Glomerular endothelial cell (primary cell): ENCODE measurements around the gene COQ10A. TPM values are rescaled to one million over a fixed set of nuclear protein-coding genes. Genes with fewer than 3 reads are reported as not detected.

Experiments used
- DNase-seq: peaks from one replicate; pipeline ENCODE4 v3.0.0-alpha.2; 2011; ENCODE audit warnings: low read depth, low spot score; ENCODE audit errors: extremely low read depth
- total RNA-seq: library from RNA; depleted of rRNA; stranded (reverse); fragments of >200 nt; gene quantifications from 2 replicates; pipeline ENCODE4 v1.2.3, GENCODE V29; 2015

COQ10A gene
- 9.2 and 15.9 TPM in 2 replicates for total RNA-seq

DNA sequence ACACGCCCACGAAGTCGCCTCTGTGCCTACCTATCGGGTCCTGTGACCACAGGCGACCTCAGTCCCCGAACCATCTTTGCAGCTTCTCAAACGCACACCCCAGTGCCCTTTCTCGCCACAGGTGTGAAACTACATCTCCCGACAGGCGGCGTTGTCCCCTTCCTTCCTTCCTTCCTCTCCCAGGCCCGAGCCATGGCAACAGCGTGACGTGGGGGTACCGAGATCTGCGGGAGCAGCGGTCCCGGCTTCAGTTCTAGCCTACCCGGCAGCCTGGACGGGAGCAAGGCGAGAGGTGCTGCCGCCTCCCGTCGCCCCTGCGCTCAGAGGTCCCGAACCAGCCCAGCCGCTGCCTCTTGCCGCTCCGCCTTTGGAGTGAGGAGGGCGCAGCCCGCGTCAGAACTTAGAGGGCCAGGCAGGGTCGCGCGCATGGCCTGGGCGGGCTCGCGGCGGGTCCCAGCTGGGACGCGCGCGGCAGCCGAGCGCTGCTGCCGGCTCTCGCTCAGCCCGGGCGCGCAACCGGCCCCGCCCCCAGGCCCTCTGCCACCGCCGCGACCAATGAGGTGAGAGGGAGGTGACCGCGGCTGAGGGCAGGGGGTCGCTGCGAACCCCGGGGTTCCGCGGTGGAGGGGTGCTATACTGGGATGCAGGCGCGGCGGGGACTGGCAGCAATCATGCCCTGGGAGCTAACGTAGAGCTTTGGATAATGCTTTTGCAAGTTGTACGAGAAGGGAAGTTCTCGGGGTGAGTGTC is at the start of gene COQ10A:
Gene COQ10A, plus strand, starts transcription at position 250 of the 750 bp plus-strand sequence. Its CDS starts 177 bp downstream, at position 427.
- DNase-seq = peak; percentile 41

DNA sequence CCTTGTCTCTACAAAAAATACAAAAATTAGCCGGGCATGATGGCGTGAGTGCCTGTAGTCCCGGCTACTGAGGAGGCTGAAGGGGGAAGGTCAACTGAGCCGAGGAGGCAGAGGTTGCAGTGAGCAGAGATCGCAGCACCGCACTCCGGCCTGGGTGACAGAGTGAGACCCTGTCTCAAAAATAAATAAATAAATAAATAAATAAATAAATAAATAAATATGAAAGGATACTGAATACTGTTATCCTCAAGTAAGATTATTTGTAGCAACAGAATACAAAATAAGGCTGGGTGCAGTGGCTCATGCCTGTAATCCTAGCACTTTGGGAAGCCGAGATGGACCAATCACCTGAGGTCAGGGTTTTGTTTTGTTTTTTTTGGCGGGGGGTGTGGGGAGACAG is 46.9 kb upstream of the COQ10A start:
- no peak for DNase-seq

DNA sequence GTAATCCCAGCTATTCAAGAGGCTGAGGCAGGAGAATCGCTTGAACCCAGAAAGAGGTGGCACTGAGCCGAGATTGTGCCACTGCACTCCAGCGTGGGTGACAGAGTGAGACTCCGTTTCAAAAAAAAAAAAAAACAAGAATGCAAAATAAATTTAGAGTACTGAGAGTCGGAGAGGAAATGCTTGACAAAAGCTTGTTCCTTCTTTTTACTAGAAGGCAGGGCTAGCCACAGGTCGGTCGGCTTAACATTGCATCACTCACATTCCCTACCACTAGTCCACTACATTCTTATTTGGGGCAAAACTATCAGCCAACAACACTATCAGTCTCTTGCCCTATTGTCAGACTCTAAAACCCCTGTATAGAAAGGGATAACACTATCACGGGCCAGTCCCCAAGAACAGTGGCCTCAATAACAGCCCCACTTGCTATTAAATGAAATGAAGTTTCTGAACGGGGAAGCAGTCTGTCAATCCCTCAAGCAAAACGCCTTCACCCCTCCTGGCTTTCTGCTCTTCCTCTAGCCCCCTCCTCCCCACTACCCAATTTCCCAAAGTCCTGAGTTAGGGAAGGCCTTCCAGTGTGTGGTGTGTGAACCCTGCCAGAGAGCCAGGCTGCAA is 46.0 kb upstream of the COQ10A start:
- no peak for DNase-seq

DNA sequence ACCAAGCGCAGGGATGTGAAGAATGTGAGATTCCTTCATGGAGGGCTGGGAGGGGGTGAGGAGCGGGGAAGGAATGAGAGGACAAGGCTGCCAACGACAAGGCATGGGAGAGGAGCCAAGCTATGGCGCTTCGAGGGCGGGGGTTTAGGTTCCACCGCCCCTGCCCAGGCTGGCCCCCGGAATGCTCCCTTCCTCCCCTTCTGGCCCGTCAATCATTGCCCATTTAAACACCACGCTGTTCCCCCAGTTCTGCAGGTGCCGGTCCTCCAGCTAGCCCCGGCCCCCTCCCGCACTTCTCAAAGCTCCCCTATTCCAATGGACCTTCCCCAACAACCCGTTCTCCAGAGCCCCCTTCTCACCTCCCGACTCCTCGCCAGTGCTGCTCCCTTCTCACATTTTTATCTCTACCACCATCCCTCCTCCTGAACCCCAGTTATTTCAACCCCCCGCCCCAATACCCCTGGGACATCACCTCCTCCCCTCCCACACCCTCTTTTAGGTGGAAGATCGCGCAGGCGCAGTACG is 45.4 kb upstream of the COQ10A start:
- DNase-seq = no peak

DNA sequence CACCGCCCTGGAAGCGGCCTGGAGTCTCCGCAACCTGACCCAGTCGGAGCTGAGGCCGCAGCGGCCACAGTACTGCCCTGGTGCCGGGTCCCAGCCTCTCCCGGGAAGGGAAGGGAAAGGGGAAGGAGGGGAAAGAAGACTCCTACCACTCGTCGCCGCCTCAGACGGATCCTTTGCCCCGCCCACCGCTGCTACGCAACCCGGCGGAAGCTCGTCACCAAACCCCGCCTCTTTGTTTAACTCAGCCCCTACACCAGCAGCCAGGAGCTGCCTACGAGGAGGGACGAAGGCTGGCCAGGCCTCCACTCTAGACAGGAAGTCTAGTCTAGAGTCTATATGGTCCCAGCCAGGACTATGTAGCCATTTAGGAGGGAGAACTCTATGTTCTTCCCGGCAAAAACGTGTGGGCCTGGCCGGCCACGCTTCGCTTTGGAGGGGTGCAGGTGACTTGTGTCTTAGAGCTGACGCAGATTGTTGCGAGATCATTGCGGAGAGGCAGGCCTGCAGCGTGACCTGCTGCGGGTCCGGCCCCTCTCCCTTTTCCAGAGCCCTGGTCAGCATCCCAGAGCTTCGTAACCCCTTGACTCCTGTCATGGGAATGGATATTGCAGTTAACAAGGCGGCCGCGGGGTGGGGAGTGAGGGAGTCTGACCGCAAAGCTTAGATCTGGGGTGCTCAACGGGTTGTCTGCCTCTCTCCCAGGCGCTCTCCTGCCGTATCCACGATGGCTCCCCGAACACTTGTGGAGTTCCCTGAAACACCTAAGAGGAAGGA is 44.8 kb upstream of the COQ10A start, which contains the start of gene RNF41:
Gene RNF41, minus strand, starts transcription at position 166 of the 774 bp plus-strand sequence. CDS start 7,875 bp downstream, outside the sequence.
- DNase-seq = no peak

DNA sequence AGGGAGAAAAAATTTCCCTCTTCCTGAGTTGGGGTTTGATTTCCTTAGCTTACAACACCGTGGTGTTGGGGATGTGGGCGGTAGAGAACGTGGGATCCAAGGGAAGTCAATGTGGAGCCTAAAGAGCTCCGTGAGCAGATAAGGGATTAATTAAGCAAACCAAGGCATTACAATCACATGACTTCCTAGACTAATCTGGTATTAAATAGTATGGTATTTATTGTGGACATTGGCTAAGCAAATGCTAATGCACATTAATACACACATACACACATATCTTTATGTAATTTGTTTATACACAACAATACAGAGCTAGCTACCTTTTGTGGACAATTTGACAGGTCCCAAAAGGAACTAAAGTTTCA is 44.2 kb upstream of the COQ10A start:
- no peak for DNase-seq

DNA sequence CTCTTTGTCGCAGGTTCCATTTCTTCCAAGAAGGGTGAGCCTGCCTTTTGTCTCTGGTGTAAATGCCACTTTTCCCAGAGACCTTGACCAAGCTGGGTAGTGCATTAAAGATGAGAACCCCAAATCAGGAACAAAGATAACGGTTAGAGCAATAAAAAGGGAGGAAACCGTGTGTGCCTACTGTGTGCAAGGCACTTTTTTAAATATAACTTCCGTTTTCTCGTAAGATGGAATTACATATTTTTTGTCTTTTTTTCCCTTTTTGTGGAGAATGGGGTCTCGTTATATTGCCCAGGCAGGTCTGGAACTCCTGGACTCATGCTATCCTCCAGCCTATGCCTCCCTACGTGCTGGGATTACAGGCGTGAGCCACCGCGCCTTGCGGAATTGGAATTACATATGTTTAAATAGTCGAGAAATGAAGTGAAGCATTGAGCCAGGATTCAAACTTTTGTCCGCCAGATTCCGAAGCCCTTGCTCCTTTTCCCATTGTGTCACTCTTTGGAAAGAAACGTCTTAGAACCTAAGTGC is 43.1 kb upstream of the COQ10A start:
- no peak for DNase-seq

DNA sequence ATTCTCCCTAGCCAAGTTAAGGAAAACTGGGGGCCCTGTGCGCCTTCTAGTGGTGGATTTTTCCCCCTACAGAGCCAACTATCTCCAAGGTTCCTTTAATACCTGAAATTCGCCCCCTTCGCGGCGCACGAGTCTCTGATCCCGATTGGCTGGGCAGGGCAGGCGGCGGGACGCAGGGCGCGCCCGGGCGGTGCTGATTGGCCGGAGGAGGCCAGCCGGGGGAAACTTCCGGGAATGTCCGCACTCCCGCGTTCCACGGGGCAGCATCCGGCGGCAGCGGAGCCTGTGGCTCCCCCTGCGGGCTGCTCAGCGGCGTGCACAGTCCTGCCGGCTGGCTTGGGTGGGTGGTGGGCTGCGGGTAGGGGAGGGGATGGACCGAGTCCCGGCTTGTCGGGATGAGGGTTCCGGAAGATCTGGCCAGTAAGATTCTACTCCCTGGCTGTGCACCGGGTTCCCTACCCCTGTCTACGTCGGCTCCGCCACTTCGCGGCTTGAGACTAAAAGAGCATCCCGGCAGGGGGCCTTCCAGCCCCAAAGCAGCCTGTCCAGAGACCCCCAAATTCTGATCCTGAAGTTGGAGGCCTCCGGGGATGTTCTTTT is 42.5 kb upstream of the COQ10A start, which contains the start of gene NABP2:
Gene NABP2, plus strand, starts transcription at position 241 of the 600 bp plus-strand sequence. CDS start 515 bp downstream, outside the sequence.
- DNase-seq = peak; percentile 88

DNA sequence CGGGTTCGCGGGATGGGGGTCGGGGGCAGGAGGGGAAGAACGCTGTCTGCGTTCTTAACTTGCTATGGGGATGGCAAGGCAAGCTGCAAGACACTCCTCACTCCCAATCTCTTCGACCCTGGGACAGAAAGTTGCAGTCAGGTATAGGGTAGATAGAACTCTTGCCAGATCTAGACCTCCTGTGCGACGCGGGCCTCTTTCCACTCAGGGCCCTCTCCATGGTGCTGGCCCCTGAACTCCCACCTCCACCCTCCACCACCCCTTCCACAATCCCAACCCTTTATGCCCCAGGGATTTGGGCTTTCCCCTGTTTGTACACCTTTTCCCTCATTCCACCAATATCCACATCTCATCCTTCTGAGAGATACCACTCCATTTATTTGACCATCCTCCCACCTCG is 41.8 kb upstream of the COQ10A start:
- DNase-seq = no peak

DNA sequence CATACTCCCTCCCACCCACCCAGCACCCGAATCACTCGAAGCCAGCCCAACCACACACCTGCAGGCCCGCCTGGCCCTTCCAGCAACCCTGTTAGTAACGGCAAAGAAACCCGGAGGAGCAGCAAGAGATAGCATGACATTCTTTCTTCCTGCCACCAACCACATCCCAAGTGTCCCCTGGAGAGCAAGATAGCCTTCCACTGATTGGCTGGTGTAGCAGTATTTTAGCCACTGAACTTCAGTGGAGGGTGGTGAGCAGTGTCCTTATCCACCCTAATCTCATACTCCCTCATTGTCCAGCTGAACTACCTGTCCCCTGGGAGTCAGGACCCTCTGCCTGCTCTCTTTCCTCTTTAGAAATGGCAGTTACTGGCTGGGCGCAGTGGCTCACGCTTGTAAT is 37.7 kb upstream of the COQ10A start:
- DNase-seq = no peak

DNA sequence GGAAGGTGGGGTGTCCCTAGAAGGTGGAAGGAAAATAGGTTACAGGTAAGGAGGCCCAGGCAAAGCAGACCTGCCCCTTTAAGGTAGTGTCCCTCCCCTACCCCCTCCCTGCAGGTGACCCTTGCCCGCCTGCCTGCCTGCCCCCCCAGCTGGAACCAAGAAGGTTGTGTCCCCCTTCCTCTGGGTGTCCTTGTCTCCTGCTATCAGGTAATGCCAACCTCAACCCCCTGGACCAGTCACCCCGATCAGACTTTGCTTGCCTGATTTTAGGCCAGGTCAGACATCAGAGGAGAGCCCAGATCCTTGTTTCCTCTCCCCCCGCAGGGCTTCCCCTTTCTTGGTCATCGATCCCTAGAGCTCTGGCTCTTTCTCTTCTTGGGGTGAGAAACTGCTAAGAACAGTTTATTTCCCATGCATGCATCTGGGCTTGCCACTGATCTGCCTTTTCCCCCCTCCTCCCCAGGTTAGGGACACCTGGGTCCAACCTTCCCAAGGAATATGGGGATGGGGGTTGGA is 36.8 kb upstream of the COQ10A start, which contains the start of gene SLC39A5:
Gene SLC39A5, plus strand, starts transcription at position 136 of the 516 bp plus-strand sequence. CDS start 1,224 bp downstream, outside the sequence.
- DNase-seq = no peak

DNA sequence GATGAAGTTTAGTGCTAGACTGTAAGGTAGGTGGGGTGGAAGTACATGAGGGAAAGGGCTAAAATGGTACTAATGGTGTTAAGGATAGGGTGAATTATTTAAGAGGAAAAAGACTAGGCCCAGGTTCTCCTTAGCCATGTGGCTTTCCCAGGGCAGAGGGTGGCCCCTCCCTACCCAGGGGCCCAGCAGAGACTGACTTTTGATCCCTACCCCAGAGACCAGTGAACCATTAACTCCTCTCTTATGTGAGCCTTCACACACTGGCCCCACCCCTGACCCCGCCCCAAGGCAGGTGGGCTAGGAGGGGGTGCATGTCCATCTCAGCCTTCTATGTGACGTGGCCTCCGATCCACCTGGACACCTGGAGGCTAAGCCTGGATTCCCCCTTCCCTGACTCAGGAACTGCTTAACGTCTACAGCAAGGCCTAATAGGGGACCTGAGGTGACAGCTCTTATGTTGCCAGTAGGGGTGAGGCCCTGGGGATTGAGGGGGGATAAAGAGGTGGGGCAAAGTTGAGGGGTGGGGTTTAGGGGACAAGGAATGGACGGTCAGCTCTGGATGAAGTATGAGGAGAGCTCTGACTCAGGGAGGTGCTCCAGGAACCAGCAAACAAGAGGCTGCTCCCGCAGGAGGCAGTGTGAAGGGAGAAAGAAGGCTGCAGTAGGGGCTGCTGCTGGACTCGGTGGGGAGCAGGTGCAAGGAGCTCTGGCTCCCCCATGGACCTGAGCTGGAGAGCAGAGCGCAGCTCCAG is 36.1 kb upstream of the COQ10A start:
- DNase-seq = no peak

DNA sequence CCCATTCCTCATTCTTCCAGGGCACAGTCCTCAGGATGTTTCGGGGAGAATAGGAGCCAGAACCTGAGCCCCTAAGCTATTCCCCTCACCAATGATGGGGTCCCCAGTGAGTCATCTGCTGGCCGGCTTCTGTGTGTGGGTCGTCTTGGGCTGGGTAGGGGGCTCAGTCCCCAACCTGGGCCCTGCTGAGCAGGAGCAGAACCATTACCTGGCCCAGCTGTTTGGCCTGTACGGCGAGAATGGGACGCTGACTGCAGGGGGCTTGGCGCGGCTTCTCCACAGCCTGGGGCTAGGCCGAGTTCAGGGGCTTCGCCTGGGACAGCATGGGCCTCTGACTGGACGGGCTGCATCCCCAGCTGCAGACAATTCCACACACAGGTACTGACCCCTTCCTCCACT is 35.6 kb upstream of the COQ10A start:
- no peak for DNase-seq

DNA sequence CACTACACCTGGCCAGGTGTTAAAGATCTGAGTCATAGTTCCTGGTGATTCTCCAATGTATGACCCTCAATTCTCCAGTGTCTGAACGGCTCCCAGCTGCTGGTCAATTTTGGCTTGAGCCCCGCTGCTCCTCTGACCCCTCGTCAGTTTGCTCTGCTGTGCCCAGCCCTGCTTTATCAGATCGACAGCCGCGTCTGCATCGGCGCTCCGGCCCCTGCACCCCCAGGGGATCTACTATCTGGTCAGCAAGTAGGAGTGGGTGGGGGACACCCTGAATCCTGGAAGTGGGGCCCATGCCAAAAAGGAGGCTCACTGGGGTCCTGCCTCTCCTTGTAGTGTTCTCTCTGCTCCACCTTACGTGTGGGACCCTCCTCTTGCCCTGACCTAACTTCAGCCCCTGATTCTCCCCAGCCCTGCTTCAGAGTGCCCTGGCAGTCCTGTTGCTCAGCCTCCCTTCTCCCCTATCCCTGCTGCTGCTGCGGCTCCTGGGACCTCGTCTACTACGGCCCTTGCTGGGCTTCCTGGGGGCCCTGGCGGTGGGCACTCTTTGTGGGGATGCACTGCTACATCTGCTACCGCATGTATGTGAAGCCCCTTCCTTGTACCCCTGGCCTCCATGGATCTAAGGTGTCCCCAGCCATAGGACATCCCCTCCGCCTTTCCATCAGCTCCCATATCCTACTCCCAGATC is 31.9 kb upstream of the COQ10A start:
- no peak for DNase-seq

DNA sequence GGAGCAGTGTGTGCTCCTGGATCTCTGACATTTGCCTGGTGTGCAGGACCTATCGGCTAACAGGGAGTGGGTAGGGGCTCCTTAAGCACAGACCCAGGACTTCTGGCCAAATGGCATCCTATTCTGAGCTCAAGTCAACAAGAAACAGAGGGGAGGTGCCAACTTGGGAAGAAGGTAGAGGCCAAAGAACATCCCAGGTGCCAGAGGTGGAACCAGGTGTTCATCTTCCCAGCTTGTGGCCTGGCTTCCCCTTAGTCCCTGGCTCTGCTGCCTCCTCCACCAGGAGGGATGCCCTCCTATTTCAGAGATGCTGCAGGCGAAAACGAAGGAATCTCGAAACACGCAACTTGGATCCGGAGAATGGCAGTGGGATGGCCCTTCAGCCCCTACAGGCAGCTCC is 30.7 kb upstream of the COQ10A start:
- DNase-seq = no peak

DNA sequence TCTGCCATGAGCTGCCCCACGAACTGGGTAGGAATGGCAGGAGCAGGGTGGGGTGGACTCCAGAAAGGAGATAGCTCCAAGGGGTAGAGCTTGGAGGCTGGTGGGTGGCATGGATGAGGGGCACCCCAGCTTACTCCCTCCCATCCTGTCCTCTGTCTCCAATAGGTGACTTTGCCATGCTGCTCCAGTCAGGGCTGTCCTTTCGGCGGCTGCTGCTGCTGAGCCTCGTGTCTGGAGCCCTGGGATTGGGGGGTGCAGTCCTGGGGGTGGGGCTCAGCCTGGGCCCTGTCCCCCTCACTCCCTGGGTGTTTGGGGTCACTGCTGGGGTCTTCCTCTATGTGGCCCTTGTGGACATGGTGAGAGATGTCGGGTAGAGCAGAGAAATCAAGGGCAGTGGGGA is 29.8 kb upstream of the COQ10A start:
- DNase-seq = no peak

DNA sequence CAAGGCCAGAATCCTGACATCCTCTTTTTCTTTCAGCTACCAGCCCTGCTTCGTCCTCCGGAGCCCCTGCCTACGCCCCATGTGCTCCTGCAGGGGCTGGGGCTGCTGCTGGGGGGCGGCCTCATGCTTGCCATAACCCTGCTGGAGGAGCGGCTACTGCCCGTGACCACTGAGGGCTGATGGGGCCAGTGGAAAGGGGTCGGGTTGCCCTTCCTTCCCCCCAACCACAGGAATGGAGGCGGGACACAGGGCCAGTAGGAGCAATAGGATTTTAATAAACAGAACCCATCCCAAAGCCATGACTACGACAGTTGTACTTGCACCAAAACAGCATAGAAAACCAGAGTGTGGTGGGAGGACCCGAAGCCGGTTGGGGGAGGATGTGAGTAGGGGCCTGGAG is 29.2 kb upstream of the COQ10A start:
- no peak for DNase-seq

DNA sequence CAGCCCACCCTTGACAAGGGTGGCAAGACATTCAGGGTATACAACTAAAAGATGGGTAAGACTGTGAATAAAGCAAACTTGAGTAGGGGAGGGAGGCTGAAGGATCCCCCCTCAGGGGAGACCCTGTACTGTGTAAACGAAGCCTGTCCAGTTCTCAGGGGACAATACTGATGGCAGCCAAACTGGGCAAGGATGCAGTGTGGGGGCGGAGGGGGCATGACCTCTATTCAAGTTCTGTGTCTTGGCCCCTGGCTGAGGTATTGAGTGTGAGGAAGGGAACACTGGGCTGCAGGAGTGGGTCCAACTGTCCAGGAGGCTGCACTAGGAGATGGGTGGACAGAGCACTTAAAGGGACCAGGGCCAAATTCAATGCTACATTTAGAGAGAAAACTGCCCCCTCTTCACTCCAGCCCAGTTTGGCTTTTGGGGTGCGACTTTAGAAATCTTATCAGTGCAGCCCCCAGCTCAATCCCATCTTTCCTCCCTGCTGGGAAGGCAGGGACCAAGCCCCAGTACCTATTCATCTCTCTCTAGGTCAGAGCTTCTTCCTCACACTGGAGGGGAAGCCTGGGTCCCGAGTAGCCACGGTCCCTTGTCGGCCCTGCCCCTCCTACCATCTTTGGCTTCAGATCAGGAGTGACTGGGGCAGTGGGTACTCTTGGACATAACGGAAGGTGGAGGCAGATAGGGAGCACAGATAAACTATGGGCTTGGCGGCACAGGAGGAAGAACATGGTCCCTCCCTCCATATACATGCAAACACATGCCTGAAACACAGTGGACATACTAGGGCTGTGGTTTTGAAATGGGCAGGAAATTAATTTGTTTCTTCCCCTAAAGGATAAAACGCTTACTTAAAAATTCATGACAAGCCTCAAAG is 25.1 kb upstream of the COQ10A start:
- DNase-seq = no peak
